Chondrocyte (in vitro differentiated cells): ENCODE measurements around the gene LARGE1. TPM values are rescaled to one million over a fixed set of nuclear protein-coding genes. Genes with fewer than 3 reads are reported as not detected.

Experiments
- DNase-seq: peaks from one replicate; pipeline ENCODE4 v3.0.0; 2021; ENCODE audit warnings: mixed read lengths, low spot score
- H3K27ac Mint-ChIP-seq: one replicate; pipeline ENCODE4 v1.8.0; 2021; ENCODE audit warnings: mild to moderate bottlenecking, moderate library complexity, mixed read lengths; ENCODE audit not compliant: unreplicated experiment
- H3K27me3 Mint-ChIP-seq: 2 replicates; pipeline ENCODE4 v1.8.0; 2021; ENCODE audit warnings: low read depth, mixed read lengths
- H3K36me3 Mint-ChIP-seq: 2 replicates; pipeline ENCODE4 v1.8.0; 2021; ENCODE audit warnings: low read depth, mixed read lengths
- H3K4me1 Mint-ChIP-seq: 2 replicates; pipeline ENCODE4 v1.8.0; 2021; ENCODE audit warnings: low read depth, mild to moderate bottlenecking, mixed read lengths
- H3K4me3 Mint-ChIP-seq: one replicate; pipeline ENCODE4 v1.8.0; 2021; ENCODE audit warnings: mild to moderate bottlenecking, moderate library complexity, mixed read lengths; ENCODE audit not compliant: unreplicated experiment
- H3K9me3 Mint-ChIP-seq: 2 replicates; pipeline ENCODE4 v1.8.0; 2021; ENCODE audit warnings: low read depth, mixed read lengths
- CTCF ChIP-seq: fragments of 200-600 bp; sonication (generic); IDR thresholded peaks from 2 replicates; pipeline ENCODE4 v1.5.0; 2021; ENCODE audit warnings: antibody characterized with exemption, mild to moderate bottlenecking, moderate library complexity
- total RNA-seq: library from RNA; stranded (reverse); gene quantifications from 3 replicates; pipeline ENCODE4 v1.2.1, GENCODE V29; 2021

The LARGE1 gene
- total RNA-seq, 1 donor from 2014 or later = 21.3 TPM

- Mint-ChIP-seq H3K4me3 (no peak overlapping the region), H3K36me3 (peaks cover 2% of the 10 kb centered on the region), H3K27ac (no peak overlapping the region), H3K4me1 (no peaks in the 10 kb centered on the region), H3K9me3 (peaks cover 4% of the 10 kb centered on the region), H3K27me3 (no peaks in the 10 kb centered on the region)
- DNase-seq = no peak
- no peak for TF ChIP-seq CTCF
Observed at GRCh38 chr22:33631777-33632176, 288.5 kb downstream of the LARGE1 start.

- H3K36me3 Mint-ChIP-seq = peaks cover 2% of the 10 kb centered on the region
- no peaks in the 10 kb centered on the region for H3K4me1 Mint-ChIP-seq
- H3K4me3 Mint-ChIP-seq = no peak overlapping the region
Observed at GRCh38 chr22:33625959-33626358, 294.3 kb downstream of the LARGE1 start.

GRCh38 chr22:33620085-33620484 lies 300.2 kb downstream of the LARGE1 start:
- Mint-ChIP-seq H3K27me3 (no peaks in the 10 kb centered on the region), H3K4me3 (no peak overlapping the region), H3K4me1 (no peaks in the 10 kb centered on the region), H3K9me3 (no peaks in the 10 kb centered on the region), H3K36me3 (peaks cover 6% of the 10 kb centered on the region), H3K27ac (no peak overlapping the region)
- DNase-seq = no peak
- no peak for TF ChIP-seq CTCF

More at GRCh38 chr22:33625959-33626358, 294.3 kb downstream of the LARGE1 start:
- no peaks in the 10 kb centered on the region for H3K9me3 Mint-ChIP-seq
- DNase-seq = no peak
- no peak for TF ChIP-seq CTCF
- H3K27ac Mint-ChIP-seq = no peak overlapping the region
- no peaks in the 10 kb centered on the region for H3K27me3 Mint-ChIP-seq

GRCh38 chr22:33606504-33606903 lies 313.8 kb downstream of the LARGE1 start:
- DNase-seq = no peak
- H3K27me3 Mint-ChIP-seq = no peaks in the 10 kb centered on the region
- no peaks in the 10 kb centered on the region for H3K4me1 Mint-ChIP-seq
- H3K36me3 Mint-ChIP-seq = peaks cover 7% of the 10 kb centered on the region
- no peaks in the 10 kb centered on the region for H3K9me3 Mint-ChIP-seq
- no peak for TF ChIP-seq CTCF
- no peak overlapping the region for H3K4me3 Mint-ChIP-seq
- H3K27ac Mint-ChIP-seq = no peak overlapping the region

GRCh38 chr22:33605666-33606065 lies 314.6 kb downstream of the LARGE1 start:
- no peak for TF ChIP-seq CTCF
- no peak overlapping the region for H3K4me3 Mint-ChIP-seq
- no peaks in the 10 kb centered on the region for H3K27me3 Mint-ChIP-seq
- H3K36me3 Mint-ChIP-seq = peaks cover 8% of the 10 kb centered on the region
- no peaks in the 10 kb centered on the region for H3K4me1 Mint-ChIP-seq
- no peaks in the 10 kb centered on the region for H3K9me3 Mint-ChIP-seq
- no peak for DNase-seq
- H3K27ac Mint-ChIP-seq = no peak overlapping the region
